HG02943 (cell line): Measurements from ENCODE around the gene DNAJC5.
A peak's percentile ranks its signal among the peaks of the same experiment; 100 is the strongest.
"Not testable (repeated sequence)": the region's sequence is repeated elsewhere in the genome, so short reads cannot be mapped to it uniquely, and the experiment has no call there.

Experiments
- ATAC-seq: cut with Tn5 transposase; IDR thresholded peaks from one replicate; pipeline ENCODE4 v1.9.1; 2021; ENCODE audit warnings: mild to moderate bottlenecking, low read depth, moderate library complexity; ENCODE audit not compliant: unreplicated experiment

DNAJC5 gene, protein sequence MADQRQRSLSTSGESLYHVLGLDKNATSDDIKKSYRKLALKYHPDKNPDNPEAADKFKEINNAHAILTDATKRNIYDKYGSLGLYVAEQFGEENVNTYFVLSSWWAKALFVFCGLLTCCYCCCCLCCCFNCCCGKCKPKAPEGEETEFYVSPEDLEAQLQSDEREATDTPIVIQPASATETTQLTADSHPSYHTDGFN

GRCh38 chr20:63894358-63895201, at the start of gene DNAJC5:
Gene DNAJC5, plus strand, starts transcription at chr20:63895126. Its CDS starts 33,220 bp downstream, at chr20:63928346.
- peak; percentile 80 for ATAC-seq

GRCh38 chr20:63846128-63846771, 48.7 kb upstream of the DNAJC5 start:
- ATAC-seq, result no peak

DNA sequence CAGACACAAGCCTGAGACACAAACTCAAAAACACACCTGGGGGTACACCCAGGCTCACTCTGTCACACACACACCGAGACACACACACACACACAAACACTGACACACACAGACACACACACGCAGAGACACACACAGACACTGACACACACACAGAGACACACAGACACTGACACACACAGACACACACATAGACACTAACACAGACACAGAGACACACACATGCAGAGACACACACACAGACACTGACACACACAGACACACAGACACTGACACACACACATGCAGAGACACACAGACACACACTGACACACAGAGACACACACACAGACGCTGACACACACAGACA, 48.1 kb upstream of the DNAJC5 start:
- no peak for ATAC-seq

- no peak for ATAC-seq
Observed at GRCh38 chr20:63847237-63848002, 47.5 kb upstream of the DNAJC5 start.

- no peak for ATAC-seq
Observed at GRCh38 chr20:63848003-63848911, 46.7 kb upstream of the DNAJC5 start.

GRCh38 chr20:63850689-63851547, 44.0 kb upstream of the DNAJC5 start:
- peak; percentile 61 for ATAC-seq

GRCh38 chr20:63851548-63851943, 43.4 kb upstream of the DNAJC5 start:
- not testable (repeated sequence) for ATAC-seq

- ATAC-seq, result not testable (repeated sequence)
Observed at GRCh38 chr20:63853733-63854068, 41.2 kb upstream of the DNAJC5 start.

DNA sequence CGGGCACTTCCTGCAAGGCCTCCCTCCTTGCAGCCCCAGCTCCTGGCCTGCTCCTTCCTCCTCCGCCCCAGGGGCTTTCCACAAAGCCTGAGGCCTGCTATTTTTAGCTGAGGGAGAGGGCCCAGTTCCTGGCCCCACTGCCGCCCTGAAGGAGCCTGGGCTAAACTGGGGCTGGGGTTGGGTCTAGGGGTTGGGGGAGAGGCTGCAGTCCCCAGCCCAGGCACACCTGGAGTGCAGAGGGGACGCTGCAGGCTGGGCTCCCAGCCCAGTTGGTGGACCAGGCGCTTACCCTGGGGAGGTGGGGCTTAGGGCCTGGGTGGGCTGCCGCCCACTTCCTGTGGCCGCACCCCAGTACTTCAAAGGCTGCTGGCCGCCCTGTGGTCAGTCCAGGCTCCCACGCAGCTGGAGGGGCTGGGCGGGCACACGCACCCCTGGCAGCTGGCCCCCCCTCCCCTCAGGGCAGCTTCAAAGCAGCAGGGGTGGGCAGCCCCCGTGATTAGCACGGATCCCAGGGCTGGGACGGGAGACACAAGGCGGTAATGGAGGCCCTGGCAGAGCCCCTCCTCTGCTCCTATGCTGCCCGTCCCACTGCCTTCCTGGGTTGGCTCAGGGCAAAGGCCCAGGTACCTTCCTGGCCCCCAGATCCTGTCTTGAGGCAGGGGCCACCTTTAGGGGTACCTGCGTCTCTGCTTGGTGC, 40.7 kb upstream of the DNAJC5 start:
- ATAC-seq, result no peak

DNA sequence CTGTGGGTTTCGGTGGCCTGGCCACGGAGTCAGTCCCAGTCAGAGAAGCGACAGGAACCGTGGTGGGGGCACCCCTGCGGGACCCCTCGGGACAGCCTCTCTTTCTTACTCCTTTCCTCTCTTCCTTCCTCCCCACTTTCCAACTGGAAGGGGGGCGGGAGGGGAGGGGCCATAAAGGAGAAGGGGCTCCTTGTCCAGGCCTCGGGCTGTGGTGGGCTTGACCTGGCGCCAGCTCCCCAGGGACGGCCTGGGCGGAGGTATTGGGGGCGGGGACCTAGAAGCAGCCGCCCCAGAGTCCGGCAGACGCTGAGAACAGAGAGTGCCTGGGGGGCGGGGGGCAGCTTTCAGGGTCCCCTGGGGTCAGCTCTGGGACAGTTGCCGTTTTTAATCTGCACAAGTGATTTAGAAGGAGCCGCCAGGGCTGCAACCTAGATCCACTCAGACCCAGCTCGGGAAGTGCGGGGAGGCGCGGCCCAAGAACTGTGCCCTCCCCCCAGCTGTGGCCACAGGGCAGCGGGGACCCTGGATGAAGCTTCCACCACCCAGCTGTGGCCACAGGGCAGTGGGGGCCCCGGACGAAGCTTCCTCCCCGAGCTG, 40.1 kb upstream of the DNAJC5 start:
- no peak for ATAC-seq

DNA sequence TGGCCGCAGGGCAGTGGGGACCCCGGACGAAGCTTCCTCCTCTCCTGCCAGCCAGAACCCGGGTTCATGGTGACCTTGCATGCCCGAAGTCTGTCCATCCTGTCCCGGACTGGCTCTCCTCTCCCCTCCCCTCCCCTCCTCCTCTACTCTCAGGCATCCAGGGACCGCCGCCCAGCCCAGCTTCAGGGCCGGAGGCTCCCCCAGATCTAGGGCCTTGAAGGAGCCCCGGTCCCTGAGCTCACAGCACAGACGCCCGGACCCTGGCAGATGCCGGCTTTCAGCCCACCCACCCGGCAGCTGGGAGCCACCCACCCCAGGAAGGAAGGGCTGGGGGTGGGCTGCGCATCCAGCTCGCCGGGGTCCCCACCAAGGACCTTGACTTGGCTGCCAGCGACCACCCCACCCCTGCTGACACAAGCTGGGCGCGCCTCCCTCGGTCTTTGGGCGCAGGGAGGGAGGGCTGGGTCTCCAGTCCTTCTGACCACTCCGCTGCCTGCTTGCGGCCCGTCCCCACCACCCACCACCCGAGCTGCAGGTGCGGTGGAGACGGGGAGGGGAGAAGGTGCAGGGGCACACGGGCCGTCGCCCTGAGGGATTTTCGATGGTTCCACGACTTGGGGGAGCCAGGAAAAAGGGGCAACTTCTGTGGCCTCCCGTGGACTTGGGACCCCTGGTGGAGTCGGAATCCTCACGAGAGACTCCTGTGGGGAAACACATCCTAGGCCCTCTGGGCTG, 39.4 kb upstream of the DNAJC5 start:
- ATAC-seq, result no peak

DNA sequence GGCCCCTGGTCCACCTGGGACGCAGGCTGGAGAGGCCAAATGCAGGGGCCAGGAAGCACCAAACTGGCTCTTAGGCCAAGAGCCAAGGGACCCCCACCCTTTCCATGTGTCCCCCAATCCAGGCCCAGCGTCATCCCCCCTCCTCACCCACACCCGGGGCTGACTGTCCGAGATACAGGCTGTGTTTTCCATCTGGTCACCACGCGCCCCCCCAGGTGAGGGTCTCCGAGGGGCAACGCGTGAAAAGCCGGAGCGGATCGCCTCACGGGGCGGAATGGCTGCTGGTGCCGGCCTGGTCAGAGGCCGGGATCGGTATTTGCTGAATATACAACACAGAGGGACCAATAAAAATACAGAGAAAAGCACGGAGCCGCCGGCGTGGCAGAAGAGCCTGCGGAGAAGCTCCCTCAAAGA, 38.8 kb upstream of the DNAJC5 start:
- no peak for ATAC-seq

GRCh38 chr20:63857764-63858392, 37.0 kb upstream of the DNAJC5 start:
- no peak for ATAC-seq

DNA sequence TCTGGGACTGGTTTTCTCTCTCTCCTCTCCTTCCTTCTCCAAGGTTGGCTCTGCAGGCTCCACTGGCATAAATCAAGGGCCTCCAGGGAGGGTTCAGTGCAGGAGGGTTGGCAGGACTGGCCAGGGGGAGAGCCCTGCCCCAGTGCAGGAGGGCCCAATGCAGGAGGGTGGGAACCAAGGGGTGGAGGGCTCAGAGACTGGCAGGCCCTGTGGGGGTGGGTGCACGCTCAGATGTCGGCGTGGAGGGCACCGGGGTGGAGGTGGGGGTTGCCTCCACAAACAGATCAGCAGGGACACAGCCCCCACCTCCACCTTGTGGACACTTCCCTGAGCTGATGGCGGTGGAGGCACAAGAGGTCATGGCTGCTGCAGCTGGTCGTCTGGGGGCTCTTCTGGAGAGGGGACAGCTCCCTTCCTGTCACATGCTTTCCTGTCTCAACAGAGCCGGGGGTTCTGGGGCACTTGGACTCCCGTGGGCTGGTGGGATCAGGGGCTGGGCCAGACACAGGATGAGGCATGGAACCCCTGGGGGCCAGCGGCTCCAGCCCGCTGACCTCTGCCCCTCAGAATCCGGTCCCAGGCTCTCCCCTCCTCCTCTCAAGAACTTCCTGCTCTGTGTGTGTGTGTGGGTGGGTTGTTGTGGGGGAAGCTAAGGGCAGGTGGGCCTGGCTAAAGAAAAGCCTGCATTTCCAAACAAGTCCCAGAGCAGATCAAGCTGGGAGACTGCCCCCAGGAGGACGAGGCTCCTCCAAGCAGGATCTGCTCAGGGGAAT, 36.3 kb upstream of the DNAJC5 start:
- no peak for ATAC-seq

GRCh38 chr20:63859166-63859699, 35.7 kb upstream of the DNAJC5 start:
- no peak for ATAC-seq
